Stimulated activated effector memory CD8-positive, alpha-beta T cell treated with anti-CD3 and anti-CD28 coated beads, Interleukin-12 subunit alpha, Interleukin-12 subunit beta, amount 100 ng/mL, for 72 hours (primary cell): Measurements from ENCODE around the gene EEF2K.

Experiments used
- ATAC-seq: fragments of 150-1000 bp; cut with Tn5 transposase; 2 replicates; pipeline ENCODE4 v1.10.0; 2021
- DNase-seq, 2 donors: peaks; one replicate each; pipeline ENCODE4 v3.0.0; 2021 to 2022; ENCODE audit warnings: low spot score in 2 of 2
- H3K27ac Mint-ChIP-seq: one replicate; pipeline ENCODE4 v1.8.0; 2022; ENCODE audit warnings: mild to moderate bottlenecking, mixed read lengths
- H3K36me3 Mint-ChIP-seq: one replicate; pipeline ENCODE4 v1.8.0; 2022; ENCODE audit warnings: mild to moderate bottlenecking, mixed read lengths
- H3K4me1 Mint-ChIP-seq: one replicate; pipeline ENCODE4 v1.8.0; 2022; ENCODE audit warnings: mixed read lengths
- H3K4me3 Mint-ChIP-seq: one replicate; pipeline ENCODE4 v1.8.0; 2022; ENCODE audit warnings: mild to moderate bottlenecking, mixed read lengths
- H3K9me3 Mint-ChIP-seq: one replicate; pipeline ENCODE4 v1.8.0; 2022; ENCODE audit warnings: mixed read lengths

Gene EEF2K

DNA sequence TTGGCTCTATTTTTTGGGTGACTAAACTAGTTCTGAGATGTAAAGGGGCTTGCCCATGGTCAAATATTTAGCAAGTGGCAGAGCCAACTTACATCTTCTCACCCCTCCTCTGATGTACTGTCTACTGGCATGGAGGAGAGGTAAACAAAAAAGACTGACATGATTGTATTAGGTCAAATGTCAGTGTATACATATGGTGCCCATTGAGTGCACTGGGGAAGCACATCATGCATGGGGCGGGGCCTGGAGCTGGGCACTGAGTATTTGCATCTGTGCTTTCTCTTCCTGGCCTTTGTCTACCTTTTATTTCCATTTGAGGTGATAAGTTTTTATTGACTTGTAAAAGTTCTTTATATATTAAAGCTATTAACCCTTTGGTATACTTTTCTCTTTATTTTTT, 68.8 kb downstream of the EEF2K start:
- H3K27ac Mint-ChIP-seq, result no peak overlapping the region
- H3K9me3 Mint-ChIP-seq, result no peaks in the 10 kb centered on the region
- peaks cover 6% of the 10 kb centered on the region for H3K4me1 Mint-ChIP-seq
- no peak overlapping the region for H3K4me3 Mint-ChIP-seq
- ATAC-seq (no peak), DNase-seq (no peak)
- H3K36me3 Mint-ChIP-seq, result peaks cover 76% of the 10 kb centered on the region

GRCh38 chr16:22278441-22279230, 72.6 kb downstream of the EEF2K start:
- no peak for DNase-seq
- no peak for ATAC-seq
- no peak overlapping the region for H3K27ac Mint-ChIP-seq
- H3K4me3 Mint-ChIP-seq, result no peak overlapping the region
- H3K4me1 Mint-ChIP-seq, result no peaks in the 10 kb centered on the region
- H3K9me3 Mint-ChIP-seq, result no peaks in the 10 kb centered on the region
- peaks cover 83% of the 10 kb centered on the region for H3K36me3 Mint-ChIP-seq

DNA sequence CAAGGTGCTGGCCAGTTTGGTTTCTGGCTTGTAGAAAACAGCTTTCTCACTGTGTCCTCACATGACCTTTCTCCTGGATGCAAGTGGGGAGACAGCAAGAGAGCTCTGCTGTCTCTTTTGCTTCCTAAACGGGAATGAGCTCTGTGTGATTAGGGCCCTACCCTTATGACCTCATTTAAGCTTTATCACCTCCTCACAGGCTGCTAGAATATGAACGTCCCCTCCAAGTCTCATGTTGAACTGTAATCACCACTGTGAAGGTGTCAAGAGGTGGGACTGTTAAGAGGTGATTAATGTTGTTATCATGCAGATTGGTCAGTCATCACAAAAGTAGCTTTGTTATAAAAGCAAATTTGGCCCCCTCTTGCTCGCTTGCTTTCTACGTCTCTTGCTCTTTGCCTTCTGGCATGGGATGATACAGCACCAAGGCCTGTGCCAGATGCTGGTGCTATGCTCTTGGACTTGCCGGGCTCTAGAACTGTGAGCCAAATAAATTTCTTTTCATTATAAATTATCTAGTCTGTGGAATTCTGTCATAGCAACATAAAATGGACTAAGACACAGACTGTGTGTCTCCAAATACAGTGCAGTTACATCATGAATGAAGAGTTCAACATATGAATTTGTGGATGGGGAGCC, 76.3 kb downstream of the EEF2K start:
- Mint-ChIP-seq H3K4me1 (no peaks in the 10 kb centered on the region), H3K27ac (no peak overlapping the region)
- ATAC-seq, result no peak

DNA sequence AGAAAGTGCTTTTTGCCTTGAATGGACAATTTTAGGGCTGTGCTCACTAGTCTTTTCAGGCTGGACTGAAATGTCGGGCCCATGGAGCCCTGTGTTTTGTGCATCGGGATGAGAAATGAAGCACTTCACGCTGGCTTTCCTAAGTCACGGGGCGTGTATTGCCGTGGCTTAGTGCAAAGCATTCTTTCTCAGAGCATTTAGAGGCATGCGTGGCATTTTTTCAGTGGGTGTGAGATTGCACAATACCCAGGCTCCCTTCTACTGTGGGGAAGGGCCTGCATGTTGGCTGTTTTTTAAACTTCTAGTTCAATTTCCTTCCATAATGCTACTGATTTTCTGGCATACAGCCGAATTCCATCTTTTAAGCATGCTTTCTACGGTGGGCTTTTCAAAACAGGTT, 78.6 kb downstream of the EEF2K start:
- Mint-ChIP-seq H3K36me3 (peaks cover 59% of the 10 kb centered on the region), H3K4me1 (no peaks in the 10 kb centered on the region), H3K9me3 (no peaks in the 10 kb centered on the region), H3K4me3 (no peak overlapping the region), H3K27ac (no peak overlapping the region)
- DNase-seq, result no peak
- ATAC-seq, result no peak

More for the DNA sequence above, 76.3 kb downstream of the EEF2K start:
- Mint-ChIP-seq H3K4me3 (no peak overlapping the region), H3K36me3 (peaks cover 75% of the 10 kb centered on the region), H3K9me3 (no peaks in the 10 kb centered on the region)
- DNase-seq, result no peak

- Mint-ChIP-seq H3K27ac (no peak overlapping the region), H3K4me3 (no peak overlapping the region), H3K9me3 (no peaks in the 10 kb centered on the region), H3K4me1 (no peaks in the 10 kb centered on the region), H3K36me3 (peaks cover 54% of the 10 kb centered on the region)
- ATAC-seq, result no peak
- DNase-seq, result no peak
These were observed 79.0 kb downstream of the EEF2K start for GRCh38 chr16:22285080-22285479.

DNA sequence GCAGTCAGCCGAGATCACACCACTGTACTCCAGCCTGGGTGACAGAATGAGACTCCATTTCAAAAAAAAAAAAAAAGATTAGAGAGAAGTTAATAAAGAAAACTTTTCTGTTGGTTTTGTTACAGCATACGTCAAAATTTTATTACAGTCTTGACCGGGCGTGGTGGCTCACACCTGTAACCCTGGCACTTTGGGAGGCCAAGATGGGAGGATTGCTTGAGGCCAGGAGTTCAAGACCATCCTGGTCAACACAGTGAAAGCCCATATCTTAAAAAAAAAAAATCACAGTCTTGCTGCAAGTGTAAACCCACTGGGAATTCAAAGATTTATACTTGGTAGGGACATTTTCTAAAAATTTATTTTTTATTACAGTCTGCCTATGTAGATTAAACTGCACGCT, 84.9 kb downstream of the EEF2K start:
- DNase-seq (no peak), ATAC-seq (no peak)
- H3K36me3 Mint-ChIP-seq, result peaks cover 2% of the 10 kb centered on the region
- peaks cover under 1% of the 10 kb centered on the region for H3K4me1 Mint-ChIP-seq
- no peaks in the 10 kb centered on the region for H3K9me3 Mint-ChIP-seq
- H3K27ac Mint-ChIP-seq, result no peak overlapping the region
- H3K4me3 Mint-ChIP-seq, result no peak overlapping the region

- H3K36me3 Mint-ChIP-seq, result peaks cover 11% of the 10 kb centered on the region
- ATAC-seq, result no peak
- H3K4me1 Mint-ChIP-seq, result peaks cover 9% of the 10 kb centered on the region
- no peak overlapping the region for H3K27ac Mint-ChIP-seq
- H3K9me3 Mint-ChIP-seq, result no peaks in the 10 kb centered on the region
- no peak for DNase-seq
- H3K4me3 Mint-ChIP-seq, result no peak overlapping the region
These were observed 85.8 kb downstream of the EEF2K start for GRCh38 chr16:22291860-22292318.

DNA sequence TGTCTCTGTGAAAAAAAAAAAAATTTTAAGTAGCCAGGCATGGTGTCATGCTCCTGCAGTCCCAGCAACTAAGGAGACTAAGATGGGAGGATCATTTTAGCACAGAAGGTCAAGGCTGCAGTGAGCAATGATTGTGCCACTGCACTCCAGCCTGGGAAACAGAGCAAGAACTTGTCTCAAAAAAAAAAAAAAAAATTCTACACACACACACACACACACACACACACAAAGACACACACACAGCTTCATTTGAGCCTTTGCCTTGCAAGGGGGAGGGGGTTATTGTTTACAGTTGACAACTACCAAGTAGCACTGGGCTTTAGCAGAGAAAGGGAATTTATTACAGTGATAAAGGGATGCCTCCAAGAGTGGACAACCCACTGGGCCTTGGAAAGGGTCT, 86.2 kb downstream of the EEF2K start:
- Mint-ChIP-seq H3K4me1 (peaks cover 13% of the 10 kb centered on the region), H3K9me3 (no peaks in the 10 kb centered on the region), H3K36me3 (peaks cover 15% of the 10 kb centered on the region), H3K4me3 (no peak overlapping the region), H3K27ac (no peak overlapping the region)
- DNase-seq, result no peak
- ATAC-seq, result no peak

GRCh38 chr16:22293137-22294106, 87.3 kb downstream of the EEF2K start:
- no peak for DNase-seq
- no peaks in the 10 kb centered on the region for H3K9me3 Mint-ChIP-seq
- H3K36me3 Mint-ChIP-seq, result peaks cover 26% of the 10 kb centered on the region
- peaks cover 20% of the 10 kb centered on the region for H3K4me1 Mint-ChIP-seq
- no peak overlapping the region for H3K27ac Mint-ChIP-seq
- ATAC-seq, result no peak
- no peak overlapping the region for H3K4me3 Mint-ChIP-seq

GRCh38 chr16:22296225-22297113, 90.4 kb downstream of the EEF2K start:
- Mint-ChIP-seq H3K4me3 (peak overlapping the region; percentile 83), H3K4me1 (peaks cover 47% of the 10 kb centered on the region), H3K36me3 (peaks cover 56% of the 10 kb centered on the region), H3K9me3 (no peaks in the 10 kb centered on the region), H3K27ac (peak overlapping the region; percentile 100)
- ATAC-seq, result no peak
- peak in 1 of 2 donors; percentile 61 for DNase-seq

- peaks cover 53% of the 10 kb centered on the region for H3K4me1 Mint-ChIP-seq
- H3K36me3 Mint-ChIP-seq, result peaks cover 64% of the 10 kb centered on the region
- no peaks in the 10 kb centered on the region for H3K9me3 Mint-ChIP-seq
These were observed 91.2 kb downstream of the EEF2K start, which contains the start of gene POLR3E for GRCh38 chr16:22297114-22297870. Gene POLR3E (plus strand): TSS chr16:22297409. CDS start chr16:22302969, 5,560 bp downstream.

GRCh38 chr16:22297871-22298733, 92.0 kb downstream of the EEF2K start:
- Mint-ChIP-seq H3K27ac (peak overlapping the region; percentile 100), H3K9me3 (no peaks in the 10 kb centered on the region), H3K36me3 (peaks cover 72% of the 10 kb centered on the region), H3K4me3 (peak overlapping the region; percentile 83), H3K4me1 (peaks cover 61% of the 10 kb centered on the region)
- peak; percentile 63 to 89 for DNase-seq
- ATAC-seq, result peak; percentile 75

More at GRCh38 chr16:22297114-22297870, 91.2 kb downstream of the EEF2K start, which contains the start of gene POLR3E:
- DNase-seq, result peak; percentile 100
- H3K4me3 Mint-ChIP-seq, result peak within 1 kb of the TSS; percentile 83
- peak within 1 kb of the TSS; percentile 100 for H3K27ac Mint-ChIP-seq
- peak; percentile 89 for ATAC-seq

- Mint-ChIP-seq H3K4me3 (peak overlapping the region; percentile 83), H3K4me1 (peaks cover 65% of the 10 kb centered on the region), H3K9me3 (no peaks in the 10 kb centered on the region), H3K36me3 (peaks cover 81% of the 10 kb centered on the region), H3K27ac (peak overlapping the region; percentile 100)
- DNase-seq, result no peak
- ATAC-seq, result no peak
These were observed 93.0 kb downstream of the EEF2K start for GRCh38 chr16:22299036-22299435.
